PFSK-1 (cell line): ENCODE measurements around the gene ZNF552.

Source experiments
- POLR2AphosphoS5 ChIP-seq: IDR thresholded peaks from 2 replicates; pipeline ENCODE4 v1.6.1; 2012; ENCODE audit warnings: low read depth, mild to moderate bottlenecking, control low read depth, low read length, moderate library complexity
- TF ChIP-seq, protein P1 (sequence below), 2 experiments: IDR thresholded peaks; 2 replicates each; pipeline versions ENCODE4 v1.6.1 to v1.8.0; 2011 to 2012; ENCODE audit warnings: low read depth in 2 of 2, low read length in 2 of 2, control low read depth in 1 of 2, inconsistent platforms in 1 of 2, mild to moderate bottlenecking in 1 of 2, moderate library complexity in 1 of 2; ENCODE audit not compliant: insufficient read depth in 1 of 2

DNA sequence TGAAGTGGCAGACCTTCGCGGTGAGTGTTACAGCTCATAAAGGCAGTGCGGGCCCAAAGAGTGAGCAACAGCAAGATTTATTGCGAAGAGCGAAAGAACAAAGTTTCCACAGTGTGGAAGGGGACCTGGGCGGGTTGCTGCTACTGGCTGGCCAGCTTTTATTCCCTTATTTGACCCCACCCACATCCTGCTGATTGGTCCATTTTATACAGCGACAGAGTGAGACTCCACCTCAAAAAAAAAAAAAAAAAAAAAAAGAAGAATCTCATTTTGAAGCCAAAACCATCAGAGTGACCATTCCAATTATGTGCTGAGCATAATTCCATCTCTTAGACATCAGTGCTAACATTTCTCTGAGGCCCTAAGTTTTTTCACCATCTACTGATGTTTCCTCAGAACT, 1.9 kb upstream of the ZNF552 start:
- TF ChIP-seq POLR2AphosphoS5: no peak
- TF ChIP-seq, protein P1, sequence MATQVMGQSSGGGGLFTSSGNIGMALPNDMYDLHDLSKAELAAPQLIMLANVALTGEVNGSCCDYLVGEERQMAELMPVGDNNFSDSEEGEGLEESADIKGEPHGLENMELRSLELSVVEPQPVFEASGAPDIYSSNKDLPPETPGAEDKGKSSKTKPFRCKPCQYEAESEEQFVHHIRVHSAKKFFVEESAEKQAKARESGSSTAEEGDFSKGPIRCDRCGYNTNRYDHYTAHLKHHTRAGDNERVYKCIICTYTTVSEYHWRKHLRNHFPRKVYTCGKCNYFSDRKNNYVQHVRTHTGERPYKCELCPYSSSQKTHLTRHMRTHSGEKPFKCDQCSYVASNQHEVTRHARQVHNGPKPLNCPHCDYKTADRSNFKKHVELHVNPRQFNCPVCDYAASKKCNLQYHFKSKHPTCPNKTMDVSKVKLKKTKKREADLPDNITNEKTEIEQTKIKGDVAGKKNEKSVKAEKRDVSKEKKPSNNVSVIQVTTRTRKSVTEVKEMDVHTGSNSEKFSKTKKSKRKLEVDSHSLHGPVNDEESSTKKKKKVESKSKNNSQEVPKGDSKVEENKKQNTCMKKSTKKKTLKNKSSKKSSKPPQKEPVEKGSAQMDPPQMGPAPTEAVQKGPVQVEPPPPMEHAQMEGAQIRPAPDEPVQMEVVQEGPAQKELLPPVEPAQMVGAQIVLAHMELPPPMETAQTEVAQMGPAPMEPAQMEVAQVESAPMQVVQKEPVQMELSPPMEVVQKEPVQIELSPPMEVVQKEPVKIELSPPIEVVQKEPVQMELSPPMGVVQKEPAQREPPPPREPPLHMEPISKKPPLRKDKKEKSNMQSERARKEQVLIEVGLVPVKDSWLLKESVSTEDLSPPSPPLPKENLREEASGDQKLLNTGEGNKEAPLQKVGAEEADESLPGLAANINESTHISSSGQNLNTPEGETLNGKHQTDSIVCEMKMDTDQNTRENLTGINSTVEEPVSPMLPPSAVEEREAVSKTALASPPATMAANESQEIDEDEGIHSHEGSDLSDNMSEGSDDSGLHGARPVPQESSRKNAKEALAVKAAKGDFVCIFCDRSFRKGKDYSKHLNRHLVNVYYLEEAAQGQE (IDR thresholded peaks at IDR 0.05; ENCODE audit: insufficient read depth in 1 of 2, low read depth in 2 of 2, low read length in 2 of 2): no peak
